T-helper 9 cell (primary cell): ENCODE data around the gene PIGZ.

Source experiments
- DNase-seq: peaks from one replicate; pipeline ENCODE4 v3.0.0-alpha.2; 2020

Gene PIGZ

DNA sequence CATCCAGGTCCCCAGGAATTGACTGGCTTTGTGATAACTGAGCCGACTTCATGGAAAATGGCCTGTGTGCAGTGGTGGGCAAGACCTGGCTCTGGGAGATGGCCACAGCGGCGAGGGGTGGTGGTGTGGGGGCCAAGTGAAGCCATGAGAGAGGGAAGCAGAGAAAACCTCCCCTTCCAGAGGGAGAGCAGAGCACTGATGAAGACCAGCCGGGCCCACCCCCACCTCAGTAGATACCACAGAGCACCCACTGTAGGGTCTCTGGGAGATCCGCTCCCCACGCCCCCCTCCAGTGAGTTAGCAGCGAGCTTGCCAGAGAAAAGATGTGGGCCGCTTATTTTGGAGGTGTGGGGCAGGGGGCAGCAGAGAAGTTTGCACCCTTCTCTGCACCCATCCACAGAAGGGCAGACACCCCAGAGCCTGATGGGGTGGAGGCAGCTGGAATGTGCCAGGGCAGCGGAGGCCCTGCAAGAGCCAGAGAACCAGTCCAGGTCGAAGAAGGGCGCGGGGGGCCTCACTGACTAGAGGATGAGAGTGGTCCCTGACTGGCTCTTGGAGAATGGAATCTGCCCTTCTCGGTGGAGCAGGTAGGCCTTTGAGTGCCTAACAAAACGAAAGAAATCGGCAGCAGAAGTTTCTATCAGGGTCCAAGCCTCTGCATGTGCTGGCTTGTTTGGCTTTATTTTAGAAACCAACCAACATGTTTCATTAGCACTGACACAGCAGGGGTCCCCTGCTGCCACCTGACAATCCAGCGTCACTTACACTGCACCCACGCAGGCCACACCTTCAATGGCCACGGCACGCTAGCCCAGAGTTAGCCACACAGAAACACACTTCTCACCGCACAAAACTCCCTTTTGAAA lies 32.7 kb upstream of the PIGZ start:
- no peak for DNase-seq

DNA sequence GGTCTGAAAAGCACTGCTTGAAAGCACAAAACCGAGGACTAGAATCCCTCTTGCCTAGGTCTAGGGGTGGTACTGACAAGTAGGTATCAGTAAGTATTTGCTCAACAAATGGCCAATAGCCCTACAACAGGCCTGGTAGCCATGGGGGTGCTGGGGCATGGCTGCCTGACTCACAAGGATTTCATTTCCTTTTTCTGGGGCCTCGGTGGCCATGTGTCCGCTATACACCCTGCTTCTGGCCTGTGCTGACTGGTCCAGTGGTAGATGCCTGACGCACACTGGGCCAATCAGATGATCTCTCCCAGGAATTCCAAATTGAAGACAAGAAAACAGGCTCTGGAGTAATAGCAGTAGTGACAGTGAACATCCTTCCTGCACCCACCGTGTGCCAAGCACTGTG lies 31.6 kb upstream of the PIGZ start:
- no peak for DNase-seq

GRCh38 chr3:196998966-196999760 lies 30.5 kb upstream of the PIGZ start:
- no peak for DNase-seq

DNA sequence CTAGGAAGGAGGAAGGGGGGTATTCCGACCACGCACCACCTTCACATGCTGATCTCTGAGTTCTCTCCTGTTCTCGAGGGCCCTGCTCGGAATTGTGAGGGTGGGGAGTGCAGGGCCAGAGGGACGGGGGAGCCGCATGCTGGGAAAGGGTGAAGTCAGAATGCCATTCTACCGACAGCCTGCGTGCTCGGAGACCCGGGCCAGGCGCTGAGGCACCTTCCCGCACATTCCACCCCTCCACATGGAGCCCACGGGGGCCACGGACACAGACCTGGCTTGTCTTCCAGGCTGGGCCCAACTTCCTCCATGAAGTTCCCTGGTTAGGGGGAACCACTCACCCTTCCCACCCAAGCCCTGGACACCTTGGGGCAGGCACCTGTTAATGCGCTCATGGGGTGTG lies 28.7 kb upstream of the PIGZ start:
- DNase-seq = no peak

- no peak for DNase-seq
Observed at GRCh38 chr3:196996454-196997265, 28.0 kb upstream of the PIGZ start.

DNA sequence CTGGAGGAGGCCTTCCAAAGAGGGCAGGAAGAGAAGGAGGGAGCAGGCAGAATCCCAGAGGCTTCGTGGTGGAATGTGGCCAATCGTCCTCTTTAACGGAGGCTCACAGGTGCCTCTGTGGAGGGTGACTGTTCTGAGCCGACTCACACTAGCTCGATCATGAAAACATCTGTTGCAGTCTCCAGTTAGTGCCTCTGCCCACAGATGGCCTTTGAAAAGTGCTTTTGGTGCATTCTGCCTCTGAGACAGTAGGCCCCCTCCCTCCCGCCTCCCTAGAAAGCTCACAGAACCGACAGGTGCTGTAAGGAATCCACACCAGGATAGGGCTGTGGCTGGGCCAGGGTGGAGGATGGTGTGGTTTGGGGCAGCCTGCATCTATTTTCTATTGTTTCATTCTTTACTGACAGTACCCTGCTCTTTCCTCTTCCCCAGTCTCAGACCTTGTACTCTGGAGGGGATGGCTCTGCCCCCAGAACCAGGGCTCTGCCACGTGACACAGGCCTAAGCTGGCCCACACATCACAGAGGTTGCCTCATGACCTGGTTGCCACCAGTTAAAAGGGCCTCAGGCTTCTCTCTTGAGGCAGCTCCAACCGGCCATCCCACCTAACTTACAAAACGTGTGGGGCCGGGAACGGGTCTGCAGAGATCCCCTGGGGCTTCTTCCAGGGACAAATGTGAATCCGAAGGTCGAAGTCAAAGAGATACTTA lies 27.2 kb upstream of the PIGZ start:
- no peak for DNase-seq

DNA sequence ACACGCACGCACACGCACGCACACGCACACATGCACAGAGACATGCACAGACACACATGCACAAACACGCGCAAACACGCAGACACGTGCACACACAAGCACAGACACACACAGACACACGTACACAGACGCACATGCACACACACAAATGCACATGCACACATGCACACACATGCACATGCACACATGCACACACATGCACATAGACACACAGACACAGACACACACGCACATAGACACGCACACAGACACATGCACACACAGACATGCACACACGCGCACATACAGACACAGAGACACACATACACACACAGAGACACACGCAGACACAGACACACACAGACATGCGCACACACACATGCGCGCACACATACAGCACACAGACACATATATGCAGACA lies 26.4 kb upstream of the PIGZ start:
- no peak for DNase-seq

GRCh38 chr3:196994056-196994455 lies 25.4 kb upstream of the PIGZ start:
- no peak for DNase-seq

- DNase-seq = no peak
Observed at GRCh38 chr3:196992461-196993065, 23.9 kb upstream of the PIGZ start.

GRCh38 chr3:196991581-196992460 lies 23.2 kb upstream of the PIGZ start:
- no peak for DNase-seq

DNA sequence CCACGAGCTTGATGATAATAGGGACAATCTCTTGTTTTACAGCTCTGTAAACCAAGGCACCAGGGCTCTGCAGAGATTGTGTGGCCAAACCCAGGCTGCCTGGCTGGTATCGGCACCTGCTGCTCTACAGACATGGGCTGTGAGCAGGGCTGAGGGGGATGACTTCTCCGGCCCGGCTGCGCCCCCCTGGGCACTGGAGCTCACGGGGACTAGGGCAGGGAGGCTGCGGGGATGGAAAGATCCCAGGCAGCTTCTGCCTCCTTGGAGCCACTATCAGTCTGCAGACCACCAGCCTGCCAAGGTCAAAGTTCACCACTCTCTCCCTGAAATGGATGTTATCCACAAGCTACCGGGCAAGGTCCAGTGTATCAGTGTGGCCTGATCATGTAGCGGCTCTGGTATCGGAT lies 22.0 kb upstream of the PIGZ start:
- DNase-seq = no peak

DNA sequence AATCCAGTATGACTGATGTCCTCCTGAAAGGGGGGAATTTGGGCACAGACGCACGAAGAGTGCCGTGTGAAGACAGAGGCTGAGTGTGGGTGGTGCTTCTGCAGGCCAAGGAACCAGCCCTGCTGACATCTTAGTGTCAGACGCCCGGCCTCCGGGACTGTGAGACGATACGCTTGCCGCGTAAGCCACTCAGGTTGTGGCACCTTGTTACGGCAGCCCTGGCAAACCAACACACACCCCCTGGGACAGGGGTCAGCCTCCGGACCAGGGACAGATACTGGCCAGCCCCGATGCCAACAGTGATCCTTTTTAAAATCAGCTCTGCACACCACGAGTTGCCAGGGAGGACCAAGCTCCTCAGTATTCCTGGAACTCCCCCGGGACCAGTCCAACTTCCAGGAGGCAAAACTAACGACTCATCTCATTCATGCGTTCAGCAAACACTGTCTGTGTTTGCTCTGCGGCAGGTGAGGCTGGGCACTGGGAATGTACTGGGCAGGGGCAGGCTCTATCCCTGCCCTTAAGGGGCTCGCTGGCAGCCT lies 21.2 kb upstream of the PIGZ start:
- DNase-seq = no peak

DNA sequence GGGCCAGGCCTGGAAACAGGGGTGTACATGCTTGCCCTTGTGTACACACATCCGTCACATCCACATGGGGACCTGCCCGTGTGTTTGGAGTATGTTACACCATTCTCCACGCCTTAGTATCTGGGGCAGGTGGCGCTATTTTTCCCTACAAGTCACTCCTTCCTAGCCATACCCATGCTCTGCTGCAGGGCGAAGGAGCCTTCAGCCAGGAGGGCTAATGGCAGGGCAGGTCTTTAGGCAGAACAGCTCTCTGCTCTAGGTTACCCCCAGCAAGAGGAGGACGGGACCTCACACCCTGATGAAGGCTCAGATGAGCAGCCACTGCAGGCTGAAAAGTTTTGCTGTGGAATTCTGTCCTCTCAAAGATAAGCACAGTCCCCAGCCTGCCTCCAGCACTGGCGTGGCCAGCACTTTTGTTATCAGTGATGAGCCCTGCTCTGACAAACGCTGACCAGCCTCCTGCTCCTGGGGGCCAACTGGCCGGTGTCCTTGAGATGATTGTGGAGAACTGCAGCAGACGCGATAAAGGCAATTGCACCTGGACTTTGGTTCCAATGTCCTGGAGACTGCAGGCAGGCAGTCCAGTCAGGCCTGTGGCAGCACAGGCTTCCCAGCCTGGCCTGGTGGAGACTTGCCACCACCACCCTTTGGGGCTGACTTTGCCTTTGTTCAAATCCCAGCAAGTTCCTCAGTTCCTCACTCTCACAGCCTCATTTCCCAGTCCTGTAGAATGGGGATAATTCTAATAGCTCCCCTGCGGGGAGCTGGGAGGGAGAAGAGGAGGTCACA lies 19.8 kb upstream of the PIGZ start:
- no peak for DNase-seq

DNA sequence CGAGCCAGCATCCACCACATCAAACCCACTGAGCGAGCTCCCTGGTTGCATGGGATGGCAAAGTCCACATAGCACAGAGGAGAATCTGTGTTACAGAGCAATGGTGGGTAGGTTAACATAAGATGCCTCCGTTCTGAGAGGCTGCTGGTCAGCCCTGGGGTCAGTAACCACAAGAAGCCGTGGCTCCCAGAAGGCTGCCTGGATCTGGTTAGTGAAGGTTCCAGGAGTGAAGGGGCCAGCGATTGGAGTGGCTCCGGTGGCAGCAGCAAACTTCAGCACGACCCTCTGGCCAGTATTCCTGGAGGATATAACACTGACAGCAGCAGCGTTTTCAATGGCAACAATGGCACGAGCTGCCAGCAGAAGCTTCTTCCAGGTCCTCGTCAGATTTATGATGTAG lies 18.4 kb upstream of the PIGZ start:
- no peak for DNase-seq

GRCh38 chr3:196985954-196986885 lies 17.6 kb upstream of the PIGZ start:
- no peak for DNase-seq

- no peak for DNase-seq
Observed at GRCh38 chr3:196985298-196985697, 16.7 kb upstream of the PIGZ start.

DNA sequence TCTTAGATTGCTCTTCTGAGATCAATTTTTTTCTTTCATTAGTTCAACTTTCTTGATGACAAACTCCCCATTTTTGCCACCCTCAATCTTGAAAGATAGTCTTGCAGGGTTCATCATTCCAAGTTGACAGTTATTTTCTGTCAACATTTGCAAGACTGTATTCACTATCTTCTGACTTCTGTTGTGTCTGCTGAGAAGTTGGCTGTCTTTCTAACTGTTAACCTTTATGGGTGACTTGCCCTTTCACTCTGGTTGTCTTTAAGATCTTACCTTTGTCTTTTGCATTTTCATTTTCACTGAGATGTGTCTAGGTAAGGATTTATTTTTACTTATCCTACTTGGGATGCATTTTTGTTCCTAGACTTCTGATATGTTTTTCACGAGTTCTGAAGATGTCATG lies 14.6 kb upstream of the PIGZ start:
- DNase-seq = no peak

DNA sequence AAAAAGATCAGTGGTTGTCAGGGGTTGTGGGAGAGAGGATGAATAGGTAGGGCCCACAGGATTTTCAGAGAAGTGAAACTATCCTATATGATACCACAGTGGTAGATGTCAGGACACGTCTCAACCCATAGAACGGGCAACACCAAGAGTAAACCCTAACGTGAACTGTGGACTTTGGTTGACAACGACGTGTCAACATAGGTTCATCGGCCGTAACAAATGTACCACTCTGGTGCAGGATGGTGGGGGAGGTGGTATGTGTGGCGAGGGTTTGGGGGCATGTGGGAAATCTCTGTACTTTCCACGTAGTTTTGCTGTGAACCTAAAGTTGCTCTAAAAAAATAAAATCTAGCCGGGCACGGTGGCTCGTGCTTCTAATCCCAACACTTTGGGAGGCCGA lies 13.0 kb upstream of the PIGZ start:
- DNase-seq = no peak

- DNase-seq = no peak
Observed at GRCh38 chr3:196979545-196979944, 10.9 kb upstream of the PIGZ start.
